BLaER1 treated with 17β-estradiol and CSF1 and Interleukin-3, amounts not matched to agents 10 nM and 100 nM (cell line): ENCODE measurements around the gene ASGR1.

ENCODE experiments used
- H3K27ac ChIP-seq, 11 experiments: shearing (Covaris generic); formaldehyde crosslinking; 2 replicates each; pipeline ENCODE4 v1.8.1; 2022
- H3K27me3 ChIP-seq, 11 experiments: shearing (Covaris generic); formaldehyde crosslinking; 2 replicates each; pipeline ENCODE4 v1.8.1; 2022
- H3K36me3 ChIP-seq, 11 experiments: shearing (Covaris generic); formaldehyde crosslinking; 2 replicates each; pipeline ENCODE4 v1.8.1; 2022
- H3K4me1 ChIP-seq, 10 experiments: shearing (Covaris generic); formaldehyde crosslinking; 2 replicates each; pipeline ENCODE4 v1.8.1; 2022
- H3K4me2 ChIP-seq, 11 experiments: shearing (Covaris generic); formaldehyde crosslinking; 2 replicates each; pipeline ENCODE4 v1.8.1; 2022
- H3K4me3 ChIP-seq, 10 experiments: shearing (Covaris generic); formaldehyde crosslinking; 2 replicates each; pipeline ENCODE4 v1.8.1; 2022
- H3K9ac ChIP-seq, 11 experiments: shearing (Covaris generic); formaldehyde crosslinking; 2 replicates each; pipeline ENCODE4 v1.8.1; 2022
- H3K9me3 ChIP-seq, 11 experiments: shearing (Covaris generic); formaldehyde crosslinking; replicated peaks in 1 of 11; 2 replicates each; pipeline ENCODE4 v1.8.1; 2022
- H4K20me1 ChIP-seq, 11 experiments: shearing (Covaris generic); formaldehyde crosslinking; 2 replicates each; pipeline ENCODE4 v1.8.1; 2022
- Cebpa-rat ChIP-seq, 11 experiments: shearing (Covaris generic); IDR thresholded peaks; 2 replicates each; pipeline ENCODE4 v1.8.1; 2022

Gene ASGR1

GRCh38 chr17:7218166-7218565 is 39.0 kb upstream of the ASGR1 start:
- peaks cover 18 to 24% (median 21%) of the 10 kb centered on the region in 11 experiments for H3K36me3 ChIP-seq
- no peaks in the 10 kb centered on the region for H3K27me3 ChIP-seq
- no peaks in the 10 kb centered on the region for H3K9me3 ChIP-seq
- peak overlapping the region; percentile 71 to 95 (median 79) for H3K9ac ChIP-seq
- TF ChIP-seq Cebpa-rat (IDR thresholded peaks at IDR 0.05), result no peak
- H4K20me1 ChIP-seq, result peaks cover 26 to 67% (median 49%) of the 10 kb centered on the region in 11 experiments; a peak in 21 of 22 replicates
- peak overlapping the region; percentile 48 to 77 (median 60) for H3K4me3 ChIP-seq
- H3K27ac ChIP-seq, result peak overlapping the region; percentile 62 to 92 (median 87)
- peak overlapping the region; percentile 94 to 100 (median 97) for H3K4me2 ChIP-seq
- H3K4me1 ChIP-seq, result peaks cover 61 to 80% (median 70%) of the 10 kb centered on the region in 10 experiments

GRCh38 chr17:7217113-7217987 is 38.2 kb upstream of the ASGR1 start:
- Histone ChIP-seq H3K9ac (peak overlapping the region; percentile 71 to 95 (median 80)), H4K20me1 (peaks cover 22 to 67% (median 43%) of the 10 kb centered on the region in 11 experiments; a peak in 20 of 22 replicates), H3K4me1 (peaks cover 63 to 80% (median 73%) of the 10 kb centered on the region in 10 experiments), H3K36me3 (peaks cover 9 to 16% (median 12%) of the 10 kb centered on the region in 11 experiments; a peak in 21 of 22 replicates), H3K4me2 (peak overlapping the region; percentile 94 to 100 (median 99)), H3K27me3 (no peaks in the 10 kb centered on the region), H3K4me3 (peak overlapping the region; percentile 57 to 82 (median 70)), H3K27ac (peak overlapping the region; percentile 62 to 92 (median 87)), H3K9me3 (no peaks in the 10 kb centered on the region)
- TF ChIP-seq Cebpa-rat (IDR thresholded peaks at IDR 0.05), result no peak

GRCh38 chr17:7216242-7217112 is 37.3 kb upstream of the ASGR1 start:
- peaks cover 60 to 81% (median 73%) of the 10 kb centered on the region in 10 experiments for H3K4me1 ChIP-seq
- H3K27ac ChIP-seq, result peak overlapping the region in 10 of 11 experiments; percentile 35 to 74 (median 60); a peak in 19 of 22 replicates
- H3K4me2 ChIP-seq, result peak overlapping the region; percentile 94 to 100 (median 99)
- H3K27me3 ChIP-seq, result no peaks in the 10 kb centered on the region
- peak overlapping the region; percentile 57 to 82 (median 70) for H3K4me3 ChIP-seq
- H3K36me3 ChIP-seq, result peaks cover under 1 to 7% (median 4%) of the 10 kb centered on the region in 11 experiments; a peak in 17 of 22 replicates
- TF ChIP-seq Cebpa-rat (IDR thresholded peaks at IDR 0.05), result no peak
- peak overlapping the region; percentile 68 to 82 (median 80) for H3K9ac ChIP-seq
- H3K9me3 ChIP-seq, result no peaks in the 10 kb centered on the region
- peaks cover 13 to 66% (median 40%) of the 10 kb centered on the region in 11 experiments; a peak in 20 of 22 replicates for H4K20me1 ChIP-seq

GRCh38 chr17:7215652-7216180 is 36.5 kb upstream of the ASGR1 start:
- Histone ChIP-seq H3K36me3 (peaks cover 0 to 4% (median 0%) of the 10 kb centered on the region in 11 experiments; a peak in 1 of 22 replicates), H3K27ac (peak overlapping the region in 9 of 11 experiments; percentile 60 to 87 (median 80); a peak in 18 of 22 replicates), H3K4me2 (peak overlapping the region; percentile 94 to 100 (median 99)), H3K4me1 (peaks cover 53 to 78% (median 69%) of the 10 kb centered on the region in 10 experiments), H3K4me3 (peak overlapping the region; percentile 57 to 82 (median 70)), H3K27me3 (no peaks in the 10 kb centered on the region), H3K9ac (peak overlapping the region; percentile 68 to 82 (median 80)), H3K9me3 (no peaks in the 10 kb centered on the region), H4K20me1 (peaks cover 12 to 65% (median 37%) of the 10 kb centered on the region in 11 experiments; a peak in 20 of 22 replicates)
- no peak for TF ChIP-seq Cebpa-rat (IDR thresholded peaks at IDR 0.05)

GRCh38 chr17:7215136-7215638 is 36.0 kb upstream of the ASGR1 start:
- Histone ChIP-seq H3K4me2 (peak overlapping the region; percentile 94 to 100 (median 99)), H3K36me3 (peaks cover 0 to 7% (median 0%) of the 10 kb centered on the region in 11 experiments; a peak in 3 of 22 replicates), H3K4me1 (peaks cover 54 to 73% (median 67%) of the 10 kb centered on the region in 10 experiments), H3K4me3 (peak overlapping the region; percentile 53 to 82 (median 64)), H3K27me3 (no peaks in the 10 kb centered on the region), H3K27ac (peak overlapping the region in 9 of 11 experiments; percentile 60 to 87 (median 80); a peak in 19 of 22 replicates), H3K9me3 (no peaks in the 10 kb centered on the region), H4K20me1 (peaks cover 16 to 65% (median 42%) of the 10 kb centered on the region in 11 experiments; a peak in 19 of 22 replicates), H3K9ac (peak overlapping the region; percentile 28 to 79 (median 71); a peak in 20 of 22 replicates)
- TF ChIP-seq Cebpa-rat (IDR thresholded peaks at IDR 0.05), result no peak

GRCh38 chr17:7214300-7215135 is 35.3 kb upstream of the ASGR1 start:
- Histone ChIP-seq H3K4me3 (peak overlapping the region; percentile 53 to 82 (median 64)), H3K9me3 (no peaks in the 10 kb centered on the region), H3K9ac (peak overlapping the region; percentile 58 to 79 (median 71); a peak in 21 of 22 replicates), H3K27me3 (no peaks in the 10 kb centered on the region), H3K4me1 (peaks cover 58 to 73% (median 66%) of the 10 kb centered on the region in 10 experiments), H3K36me3 (peaks cover 0 to 10% (median 0%) of the 10 kb centered on the region in 11 experiments; a peak in 4 of 22 replicates), H3K4me2 (peak overlapping the region; percentile 94 to 100 (median 99)), H4K20me1 (peaks cover 16 to 69% (median 48%) of the 10 kb centered on the region in 11 experiments; a peak in 19 of 22 replicates), H3K27ac (peak overlapping the region; percentile 38 to 87 (median 80); a peak in 21 of 22 replicates)
- no peak for TF ChIP-seq Cebpa-rat (IDR thresholded peaks at IDR 0.05)

GRCh38 chr17:7213895-7214299 is 34.7 kb upstream of the ASGR1 start:
- H3K27me3 ChIP-seq, result no peaks in the 10 kb centered on the region
- no peaks in the 10 kb centered on the region for H3K9me3 ChIP-seq
- peaks cover 16 to 76% (median 55%) of the 10 kb centered on the region in 11 experiments; a peak in 19 of 22 replicates for H4K20me1 ChIP-seq
- peak overlapping the region; percentile 52 to 82 (median 64) for H3K4me3 ChIP-seq
- peak in 2 of 11 experiments; percentile 33 to 50; a peak in 3 of 22 replicates for TF ChIP-seq Cebpa-rat (IDR thresholded peaks at IDR 0.05)
- H3K27ac ChIP-seq, result peak overlapping the region; percentile 38 to 87 (median 80); a peak in 21 of 22 replicates
- H3K9ac ChIP-seq, result peak overlapping the region in 10 of 11 experiments; percentile 58 to 79 (median 72); a peak in 21 of 22 replicates
- H3K4me2 ChIP-seq, result peak overlapping the region; percentile 79 to 100 (median 99)
- peaks cover 58 to 73% (median 62%) of the 10 kb centered on the region in 10 experiments for H3K4me1 ChIP-seq
- H3K36me3 ChIP-seq, result peaks cover 0 to 16% (median 0%) of the 10 kb centered on the region in 11 experiments; a peak in 6 of 22 replicates
